K562 (cell line): Measurements from ENCODE around the gene GAB2. TPM values are rescaled to one million over a fixed set of nuclear protein-coding genes. Genes with fewer than 3 reads are reported as not detected.

Experiments used
- ATAC-seq: fragments of 200-7000 bp; cut with Tn5 transposase; 3 replicates; pipeline ENCODE4 v1.9.1; 2020; ENCODE audit warnings: moderate library complexity
- BruUV-seq: library from RNA; stranded (reverse); fragments of 400-500 nt; replicated peaks from 2 replicates; lab custom pipeline; 2021; lab: Mats Ljungman, UMichigan
- CTCF ChIA-PET: fragments of 300-600 bp; formaldehyde crosslinking; extraction: SDS; loops from one replicate; lab custom pipeline; 2021; ENCODE audit warnings: low intra/inter-chr PET ratio; lab: Yijun Ruan, JAX
- POLR2A ChIA-PET: fragments of 300-600, 350-650 bp; sonication (Branson Sonifier 250); formaldehyde crosslinking; extraction: SDS; loops from one replicate; lab custom pipeline; 2021; ENCODE audit warnings: antibody characterized with exemption, inconsistent platforms; lab: Yijun Ruan, JAX
- DNase-seq, 4 experiments: peaks; one replicate each; pipeline versions ENCODE4 v3.0.0 to v3.0.0-alpha.2; 2011 to 2018; ENCODE audit warnings: low spot score in 3 of 4, mixed read lengths in 3 of 4; ENCODE audit errors: extremely low read depth in 1 of 4
- FAIRE-seq: peaks from 2 replicates; lab custom pipeline; 2011; peaks lifted over from hg19 to GRCh38; lab: Jason Lieb, UNC
- H2AFZ ChIP-seq: 2 replicates; pipeline ENCODE4 v1.6.0; 2011; ENCODE audit warnings: low read depth, low read length, control low read depth, inconsistent platforms
- H3K27ac ChIP-seq: fragments of 200-600 bp; 3 replicates; pipeline ENCODE4 v1.8.0; 2011; ENCODE audit warnings: low read depth, mild to moderate bottlenecking, control low read depth, inconsistent platforms, low read length, moderate library complexity, mixed read lengths; ENCODE audit errors: extremely low read depth
- H3K27me3 ChIP-seq, 2 experiments: fragments of 300-600 bp in 1 of 2; 2 replicates in 1 of 2; 3 replicates in 1 of 2; pipeline versions ENCODE4 v1.6.0 to v1.8.0; 2011; ENCODE audit warnings: inconsistent platforms in 2 of 2, low read length in 2 of 2, mild to moderate bottlenecking in 1 of 2, mixed read lengths in 1 of 2, moderate library complexity in 1 of 2; ENCODE audit not compliant: control insufficient read depth in 2 of 2, insufficient read depth in 2 of 2
- H3K36me3 ChIP-seq: fragments of 300-600 bp; 3 replicates; pipeline ENCODE4 v1.8.0; 2011; ENCODE audit warnings: mild to moderate bottlenecking, low read length, inconsistent platforms; ENCODE audit not compliant: control insufficient read depth, insufficient read depth
- H3K4me1 ChIP-seq, 2 experiments: fragments of 200-600 bp in 1 of 2; replicated peaks in 1 of 2; 2 replicates in 1 of 2; 3 replicates in 1 of 2; pipeline versions ENCODE4 v1.5.1 to v1.8.0; 2011; ENCODE audit warnings: inconsistent platforms in 2 of 2, low read length in 2 of 2, mild to moderate bottlenecking in 1 of 2, mixed read lengths in 1 of 2, moderate library complexity in 1 of 2; ENCODE audit not compliant: control insufficient read depth in 2 of 2, insufficient read depth in 2 of 2
- H3K4me2 ChIP-seq: 2 replicates; pipeline ENCODE4 v1.6.1; 2011; ENCODE audit warnings: low read length, control low read depth, inconsistent platforms, mixed read lengths; ENCODE audit not compliant: insufficient read depth
- H3K4me3 ChIP-seq: fragments of 200-600 bp; sonication (generic), shearing (Covaris generic); 2 replicates; pipeline ENCODE4 v1.5.1; 2016; ENCODE audit warnings: control low read depth, inconsistent platforms
- H3K79me2 ChIP-seq: fragments of 200-600 bp; 3 replicates; pipeline ENCODE4 v1.8.0; 2011; ENCODE audit warnings: low read length, inconsistent platforms; ENCODE audit not compliant: control insufficient read depth, insufficient read depth
- H3K9ac ChIP-seq, 2 experiments: 2 replicates each; pipeline versions ENCODE4 v1.6.0 to v1.6.1; 2011; ENCODE audit warnings: low read depth in 2 of 2, low read length in 2 of 2, control low read depth in 1 of 2, inconsistent platforms in 1 of 2, mild to moderate bottlenecking in 1 of 2, mixed read lengths in 1 of 2; ENCODE audit not compliant: insufficient read depth in 1 of 2
- H3K9me1 ChIP-seq: one replicate; pipeline ENCODE4 v1.6.0; 2011; ENCODE audit warnings: inconsistent platforms, mild to moderate bottlenecking, low read length, moderate library complexity; ENCODE audit not compliant: control insufficient read depth, insufficient read depth
- H3K9me3 ChIP-seq: replicated peaks from 2 replicates; pipeline ENCODE4 v1.5.1; 2011; ENCODE audit warnings: low read depth, low read length, inconsistent platforms; ENCODE audit not compliant: control insufficient read depth, insufficient read depth
- H4K20me1 ChIP-seq: replicated peaks from 2 replicates; pipeline ENCODE4 v1.6.1; 2011; ENCODE audit warnings: low read length, inconsistent platforms, mixed read lengths; ENCODE audit not compliant: control insufficient read depth, insufficient read depth
- AFF4 ChIP-seq: sonication (generic); formaldehyde crosslinking; IDR thresholded peaks from 2 replicates; pipeline ENCODE4 v1.8.0; 2023; ENCODE audit warnings: mild to moderate bottlenecking, missing genetic modification reagents
- CHD7 ChIP-seq: fragments of 200-600 bp; sonication (generic); IDR thresholded peaks from one replicate; pipeline ENCODE4 v1.6.1; 2012; ENCODE audit warnings: mild to moderate bottlenecking, low read depth, low read length, inconsistent platforms
- ESRRA ChIP-seq: fragments of 450-650 bp; IDR thresholded peaks from 2 replicates; pipeline ENCODE4 v1.6.1; 2014; ENCODE audit warnings: low read depth, mild to moderate bottlenecking, moderate library complexity, borderline replicate concordance
- HDAC2 ChIP-seq: fragments of 450-650 bp; IDR thresholded peaks from 2 replicates; pipeline ENCODE4 v1.6.1; 2016; ENCODE audit warnings: mild to moderate bottlenecking
- KLF13 ChIP-seq: fragments of 450-650 bp; IDR thresholded peaks from 2 replicates; pipeline ENCODE4 v1.6.1; 2016; ENCODE audit warnings: missing genetic modification characterization, low read depth, mild to moderate bottlenecking, missing compliant biosample characterization, moderate library complexity, borderline replicate concordance
- ZNF354B ChIP-seq: fragments of 250-450 bp; sonication (Bioruptor Pico); IDR thresholded peaks from 2 replicates; pipeline ENCODE4 v1.4.0; 2020
- ZNF717 ChIP-seq: fragments of 250-450 bp; sonication (Bioruptor Pico); IDR thresholded peaks from 2 replicates; pipeline ENCODE4 v1.5.0; 2021
- WGBS: fragments of 100-300 bp; shearing (Covaris generic); methylation state at CpG from one replicate; pipeline ENCODE4 v1.1.6; 2016; ENCODE audit warnings: low coverage, mixed read lengths; ENCODE audit not compliant: insufficient coverage; ENCODE audit errors: missing lambda C conversion rate; 5-methylcytosine and 5-hydroxymethylcytosine counted together
- in situ Hi-C: fragments of 300-500 bp; cut with MboI; formaldehyde crosslinking; loops from 4 replicates; pipeline ENCODE4 v1.15.0; 2018; ENCODE audit warnings: inconsistent platforms, mixed read lengths
- intact Hi-C: fragments of 100-400 bp; cut with micrococcal nuclease; formaldehyde crosslinking; loops from 2 replicates; pipeline ENCODE4 v1.14.2; 2022
- polyA plus RNA-seq, 8 experiments: library from polyadenylated mRNA; depleted of rRNA in 4 of 8; stranded (reverse) in 5 of 8; unstranded in 3 of 8; fragments of >200 nt; fragmentation: Nextera tagmentation in 2 of 8; fragmentation: Illumina TruSeq in 1 of 8; extraction: Ambion mirVana in 2 of 8; extraction: Trizol in 1 of 8; gene quantifications; 2 replicates each; pipeline versions ENCODE4 v1.2.1 to v1.2.3, GENCODE V29; 2011 to 2014; ENCODE audit warnings: inconsistent platforms in 1 of 8, missing spikeins in 1 of 8
- total RNA-seq, 7 experiments: library from RNA; depleted of rRNA in 6 of 7; stranded (reverse); fragments of >200 nt in 6 of 7; fragmentation: Illumina TruSeq in 2 of 7; extraction: Trizol in 2 of 7; gene quantifications; 2 replicates each; pipeline versions ENCODE4 v1.2.1 to v1.2.3, GENCODE V29; 2011 to 2021; ENCODE audit warnings: low replicate concordance in 1 of 7

Gene GAB2
- total and polyA plus RNA-seq, 9 of the 15 experiments (the other 6 are each of a cell fraction or from before 2014, with no cell fraction given), result 2.3 to 35.2 (median 16.1) TPM

- Histone ChIP-seq H2AFZ (peak overlapping the region; percentile 46; the same call in 1 of the 2 replicates), H4K20me1 (no peaks in the 10 kb centered on the region), H3K4me3 (no peak overlapping the region), H3K36me3 (no peaks in the 10 kb centered on the region), H3K9me3 (no peaks in the 10 kb centered on the region), H3K4me1 (peaks cover 13 to 47% of the 10 kb centered on the region in 2 experiments), H3K9ac (no peak overlapping the region), H3K27me3 (no peaks in the 10 kb centered on the region), H3K27ac (peak overlapping the region; percentile 76; the same call in 1 of the 3 replicates), H3K4me2 (no peak overlapping the region; the same call in 1 of the 2 replicates), H3K79me2 (peaks cover 75% of the 10 kb centered on the region), H3K9me1 (no peaks in the 10 kb centered on the region)
- WGBS, result 50% methylated on average over 4 of the region's 4 CpGs
- DNase-seq (no peak), FAIRE-seq (no peak), ATAC-seq (no peak)
- in situ Hi-C loops, result no loop called here
- ChIA-PET CTCF (no interaction called here), POLR2A (interaction anchor here (1.2 kb wide), 1 partner anchor 14 kb away, joined by 7 read pairs; no protein-coding TSS in a partner anchor)
- intact Hi-C loops, result no loop called here
- no TSS peak for BruUV-seq
- no peak for TF ChIP-seq CHD7
- TF ChIP-seq ZNF354B (CRISPR knock-in tag), result no peak
- no peak for TF ChIP-seq ZNF717
- TF ChIP-seq KLF13 (tag), result no peak
- no peak for TF ChIP-seq HDAC2
- no peak for TF ChIP-seq AFF4 (CRISPR knock-in tag)
- TF ChIP-seq ESRRA, result no peak
Observed at GRCh38 chr11:78312712-78313111, 104.9 kb downstream of the GAB2 start.
